GM23338 (cell line): ENCODE results near the gene LYSMD4. TPM values are rescaled to one million over a fixed set of nuclear protein-coding genes. Genes with fewer than 3 reads are reported as not detected.

ENCODE experiments used
- ATAC-seq: fragments of 200-7000 bp; cut with Tn5 transposase; 3 replicates; pipeline ENCODE4 v1.9.1; 2020
- DNase-seq: peaks from one replicate; pipeline ENCODE4 v3.0.0-alpha.2; 2015; ENCODE audit warnings: low spot score
- H2AFZ ChIP-seq: fragments of 200-600 bp; sonication (generic); 2 replicates; pipeline ENCODE4 v1.8.0; 2016; ENCODE audit warnings: antibody characterized with exemption, mild to moderate bottlenecking, moderate library complexity
- H3F3A ChIP-seq: fragments of 200-600 bp; sonication (generic); replicated peaks from 2 replicates; pipeline ENCODE4 v1.8.0; 2017; ENCODE audit warnings: antibody characterized with exemption, mixed run types, low read depth
- H3K27ac ChIP-seq: fragments of 200-600 bp; sonication (generic); 2 replicates; pipeline ENCODE4 v1.6.1; 2016; ENCODE audit warnings: low read depth
- H3K27me3 ChIP-seq: fragments of 200-600 bp; sonication (generic); 2 replicates; pipeline ENCODE4 v1.8.0; 2016; ENCODE audit warnings: mild to moderate bottlenecking, mixed run types, moderate library complexity; ENCODE audit not compliant: insufficient read depth
- H3K36me3 ChIP-seq: fragments of 200-600 bp; sonication (generic); 2 replicates; pipeline ENCODE4 v1.8.0; 2016; ENCODE audit warnings: mild to moderate bottlenecking; ENCODE audit not compliant: insufficient read depth
- H3K4me1 ChIP-seq: fragments of 200-600 bp; sonication (generic); 2 replicates; pipeline ENCODE4 v1.8.0; 2016; ENCODE audit warnings: mild to moderate bottlenecking, moderate library complexity; ENCODE audit not compliant: insufficient read depth
- H3K4me2 ChIP-seq: fragments of 200-600 bp; sonication (generic); 2 replicates; pipeline ENCODE4 v1.7.1; 2017; ENCODE audit warnings: mixed run types
- H3K4me3 ChIP-seq: fragments of 200-600 bp; sonication (generic); 2 replicates; pipeline ENCODE4 v1.6.1; 2016; ENCODE audit warnings: mixed run types
- H3K79me2 ChIP-seq: fragments of 200-600 bp; sonication (generic); replicated peaks from 2 replicates; pipeline ENCODE4 v1.8.0; 2017; ENCODE audit warnings: mild to moderate bottlenecking; ENCODE audit not compliant: insufficient read depth
- H3K9me2 ChIP-seq: fragments of 200-600 bp; sonication (generic); 2 replicates; pipeline ENCODE4 v1.8.0; 2017; ENCODE audit not compliant: insufficient read depth
- H4K20me1 ChIP-seq: fragments of 200-600 bp; sonication (generic); replicated peaks from 2 replicates; pipeline ENCODE4 v1.8.0; 2017; ENCODE audit warnings: mild to moderate bottlenecking; ENCODE audit not compliant: insufficient read depth
- H3K27ac Mint-ChIP-seq: 2 replicates; pipeline ENCODE4 v1.8.0; 2020; ENCODE audit warnings: inconsistent platforms, mild to moderate bottlenecking, moderate library complexity, mixed read lengths
- H3K27me3 Mint-ChIP-seq: 3 replicates; pipeline ENCODE4 v1.8.0; 2022; ENCODE audit warnings: low read depth, mild to moderate bottlenecking, moderate library complexity, mixed read lengths, inconsistent platforms; ENCODE audit not compliant: insufficient read depth, poor library complexity
- H3K36me3 Mint-ChIP-seq: 3 replicates; pipeline ENCODE4 v1.8.0; 2021; ENCODE audit warnings: low read depth, mild to moderate bottlenecking, inconsistent platforms, moderate library complexity, mixed read lengths
- H3K4me1 Mint-ChIP-seq: 3 replicates; pipeline ENCODE4 v1.8.0; 2020; ENCODE audit warnings: mild to moderate bottlenecking, inconsistent platforms, mixed read lengths
- H3K4me3 Mint-ChIP-seq: 3 replicates; pipeline ENCODE4 v1.8.0; 2021; ENCODE audit warnings: moderate library complexity, mild to moderate bottlenecking, inconsistent platforms, mixed read lengths
- H3K9me3 Mint-ChIP-seq: 3 replicates; pipeline ENCODE4 v1.8.0; 2020; ENCODE audit warnings: moderate library complexity, mild to moderate bottlenecking, inconsistent platforms, mixed read lengths
- CREB1 ChIP-seq: fragments of 250-450 bp; sonication (Bioruptor Pico); IDR thresholded peaks from 2 replicates; pipeline ENCODE4 v1.5.0; 2020; ENCODE audit warnings: low read depth, mild to moderate bottlenecking, moderate library complexity
- CTCF ChIP-seq, 2 experiments: fragments of 200-600 bp in 1 of 2; sonication (generic) in 1 of 2; conservative IDR thresholded peaks; 2 replicates each; pipeline versions ENCODE4 v1.5.1 to v1.6.1; 2016 to 2017; ENCODE audit warnings: antibody characterized with exemption in 2 of 2, low read depth in 2 of 2, mild to moderate bottlenecking in 2 of 2, moderate library complexity in 1 of 2
- ETS1 ChIP-seq: IDR thresholded peaks from 2 replicates; pipeline ENCODE4 v1.6.1; 2016; ENCODE audit warnings: antibody characterized with exemption
- EZH2 ChIP-seq: fragments of 200-600 bp; sonication (generic); IDR thresholded peaks from one replicate; pipeline ENCODE4 v1.8.0; 2017; ENCODE audit warnings: antibody characterized with exemption, mild to moderate bottlenecking, low read depth; ENCODE audit not compliant: unreplicated experiment
- EZH2phosphoT487 ChIP-seq: fragments of 200-600 bp; sonication (generic); IDR thresholded peaks from one replicate; pipeline ENCODE4 v1.8.1; 2018; ENCODE audit warnings: antibody characterized with exemption; ENCODE audit not compliant: unreplicated experiment
- POLR2AphosphoS5 ChIP-seq: IDR thresholded peaks from 2 replicates; pipeline ENCODE4 v1.6.1; 2016; ENCODE audit warnings: antibody characterized with exemption, low read depth
- STAT1 ChIP-seq: IDR thresholded peaks from one replicate; pipeline ENCODE4 v1.6.1; 2016; ENCODE audit warnings: antibody characterized with exemption; ENCODE audit not compliant: unreplicated experiment
- polyA plus RNA-seq: library from polyadenylated mRNA; unstranded; fragments of >200 nt; fragmentation: Nextera tagmentation; extraction: Ambion mirVana; gene quantifications from 2 replicates; pipeline ENCODE4 v1.2.1, GENCODE V29; 2016
- total RNA-seq: library from RNA; depleted of rRNA; stranded (reverse); fragments of >200 nt; shearing (Covaris generic); gene quantifications from 2 replicates; pipeline ENCODE4 v1.2.3, GENCODE V29; 2014
- TF ChIP-seq, protein P1 (sequence below): fragments of 250-450 bp; sonication (Bioruptor Pico); IDR thresholded peaks from 2 replicates; pipeline ENCODE4 v1.5.0; 2020; ENCODE audit warnings: mild to moderate bottlenecking, moderate library complexity
- TF ChIP-seq, protein P2 (sequence below): IDR thresholded peaks from one replicate; pipeline ENCODE4 v1.6.1; 2018; ENCODE audit warnings: antibody characterized with exemption; ENCODE audit not compliant: unreplicated experiment

LYSMD4 gene
- total and polyA plus RNA-seq, 2 experiments from 2014 or later = 7.5 to 23.8 TPM

DNA sequence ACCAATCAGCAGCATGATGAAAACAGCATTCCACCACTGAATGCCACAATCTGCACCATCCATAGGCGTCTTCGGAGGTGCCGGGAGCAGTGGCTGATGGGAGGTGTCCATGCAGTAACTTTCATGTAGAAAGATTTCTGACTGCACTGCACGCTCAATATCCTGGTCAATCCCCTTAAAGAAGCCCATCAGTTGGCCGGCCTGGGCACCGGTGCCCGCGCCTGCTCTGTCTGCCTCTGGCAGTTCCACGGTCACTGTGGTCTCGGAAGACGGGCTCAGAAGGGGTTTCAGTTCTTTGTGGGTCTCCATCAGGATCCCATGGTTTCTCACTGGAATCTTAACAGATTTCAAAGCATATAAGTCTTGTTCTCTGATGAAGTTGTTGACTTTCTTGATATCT, 3.9 kb downstream of the LYSMD4 start:
- TF ChIP-seq, protein P1, sequence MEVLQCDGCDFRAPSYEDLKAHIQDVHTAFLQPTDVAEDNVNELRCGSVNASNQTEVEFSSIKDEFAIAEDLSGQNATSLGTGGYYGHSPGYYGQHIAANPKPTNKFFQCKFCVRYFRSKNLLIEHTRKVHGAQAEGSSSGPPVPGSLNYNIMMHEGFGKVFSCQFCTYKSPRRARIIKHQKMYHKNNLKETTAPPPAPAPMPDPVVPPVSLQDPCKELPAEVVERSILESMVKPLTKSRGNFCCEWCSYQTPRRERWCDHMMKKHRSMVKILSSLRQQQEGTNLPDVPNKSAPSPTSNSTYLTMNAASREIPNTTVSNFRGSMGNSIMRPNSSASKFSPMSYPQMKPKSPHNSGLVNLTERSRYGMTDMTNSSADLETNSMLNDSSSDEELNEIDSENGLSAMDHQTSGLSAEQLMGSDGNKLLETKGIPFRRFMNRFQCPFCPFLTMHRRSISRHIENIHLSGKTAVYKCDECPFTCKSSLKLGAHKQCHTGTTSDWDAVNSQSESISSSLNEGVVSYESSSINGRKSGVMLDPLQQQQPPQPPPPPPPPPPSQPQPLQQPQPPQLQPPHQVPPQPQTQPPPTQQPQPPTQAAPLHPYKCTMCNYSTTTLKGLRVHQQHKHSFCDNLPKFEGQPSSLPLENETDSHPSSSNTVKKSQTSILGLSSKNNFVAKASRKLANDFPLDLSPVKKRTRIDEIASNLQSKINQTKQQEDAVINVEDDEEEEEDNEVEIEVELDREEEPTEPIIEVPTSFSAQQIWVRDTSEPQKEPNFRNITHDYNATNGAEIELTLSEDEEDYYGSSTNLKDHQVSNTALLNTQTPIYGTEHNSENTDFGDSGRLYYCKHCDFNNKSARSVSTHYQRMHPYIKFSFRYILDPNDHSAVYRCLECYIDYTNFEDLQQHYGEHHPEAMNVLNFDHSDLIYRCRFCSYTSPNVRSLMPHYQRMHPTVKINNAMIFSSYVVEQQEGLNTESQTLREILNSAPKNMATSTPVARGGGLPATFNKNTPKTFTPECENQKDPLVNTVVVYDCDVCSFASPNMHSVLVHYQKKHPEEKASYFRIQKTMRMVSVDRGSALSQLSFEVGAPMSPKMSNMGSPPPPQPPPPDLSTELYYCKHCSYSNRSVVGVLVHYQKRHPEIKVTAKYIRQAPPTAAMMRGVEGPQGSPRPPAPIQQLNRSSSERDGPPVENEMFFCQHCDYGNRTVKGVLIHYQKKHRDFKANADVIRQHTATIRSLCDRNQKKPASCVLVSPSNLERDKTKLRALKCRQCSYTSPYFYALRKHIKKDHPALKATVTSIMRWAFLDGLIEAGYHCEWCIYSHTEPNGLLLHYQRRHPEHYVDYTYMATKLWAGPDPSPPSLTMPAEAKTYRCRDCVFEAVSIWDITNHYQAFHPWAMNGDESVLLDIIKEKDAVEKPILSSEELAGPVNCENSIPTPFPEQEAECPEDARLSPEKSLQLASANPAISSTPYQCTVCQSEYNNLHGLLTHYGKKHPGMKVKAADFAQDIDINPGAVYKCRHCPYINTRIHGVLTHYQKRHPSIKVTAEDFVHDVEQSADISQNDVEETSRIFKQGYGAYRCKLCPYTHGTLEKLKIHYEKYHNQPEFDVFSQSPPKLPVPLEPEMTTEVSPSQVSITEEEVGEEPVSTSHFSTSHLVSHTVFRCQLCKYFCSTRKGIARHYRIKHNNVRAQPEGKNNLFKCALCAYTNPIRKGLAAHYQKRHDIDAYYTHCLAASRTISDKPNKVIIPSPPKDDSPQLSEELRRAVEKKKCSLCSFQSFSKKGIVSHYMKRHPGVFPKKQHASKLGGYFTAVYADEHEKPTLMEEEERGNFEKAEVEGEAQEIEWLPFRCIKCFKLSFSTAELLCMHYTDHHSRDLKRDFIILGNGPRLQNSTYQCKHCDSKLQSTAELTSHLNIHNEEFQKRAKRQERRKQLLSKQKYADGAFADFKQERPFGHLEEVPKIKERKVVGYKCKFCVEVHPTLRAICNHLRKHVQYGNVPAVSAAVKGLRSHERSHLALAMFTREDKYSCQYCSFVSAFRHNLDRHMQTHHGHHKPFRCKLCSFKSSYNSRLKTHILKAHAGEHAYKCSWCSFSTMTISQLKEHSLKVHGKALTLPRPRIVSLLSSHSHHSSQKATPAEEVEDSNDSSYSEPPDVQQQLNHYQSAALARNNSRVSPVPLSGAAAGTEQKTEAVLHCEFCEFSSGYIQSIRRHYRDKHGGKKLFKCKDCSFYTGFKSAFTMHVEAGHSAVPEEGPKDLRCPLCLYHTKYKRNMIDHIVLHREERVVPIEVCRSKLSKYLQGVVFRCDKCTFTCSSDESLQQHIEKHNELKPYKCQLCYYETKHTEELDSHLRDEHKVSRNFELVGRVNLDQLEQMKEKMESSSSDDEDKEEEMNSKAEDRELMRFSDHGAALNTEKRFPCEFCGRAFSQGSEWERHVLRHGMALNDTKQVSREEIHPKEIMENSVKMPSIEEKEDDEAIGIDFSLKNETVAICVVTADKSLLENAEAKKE = no peak
- TF ChIP-seq CREB1 (CRISPR knock-in tag) (no peak), POLR2AphosphoS5 (no peak), EZH2phosphoT487 (no peak), STAT1 (no peak), CTCF (conservative IDR thresholded peaks at IDR 0.05; ENCODE audit: low read depth in 2 of 2) (no peak), ETS1 (no peak), EZH2 (no peak)
- TF ChIP-seq, protein P2, sequence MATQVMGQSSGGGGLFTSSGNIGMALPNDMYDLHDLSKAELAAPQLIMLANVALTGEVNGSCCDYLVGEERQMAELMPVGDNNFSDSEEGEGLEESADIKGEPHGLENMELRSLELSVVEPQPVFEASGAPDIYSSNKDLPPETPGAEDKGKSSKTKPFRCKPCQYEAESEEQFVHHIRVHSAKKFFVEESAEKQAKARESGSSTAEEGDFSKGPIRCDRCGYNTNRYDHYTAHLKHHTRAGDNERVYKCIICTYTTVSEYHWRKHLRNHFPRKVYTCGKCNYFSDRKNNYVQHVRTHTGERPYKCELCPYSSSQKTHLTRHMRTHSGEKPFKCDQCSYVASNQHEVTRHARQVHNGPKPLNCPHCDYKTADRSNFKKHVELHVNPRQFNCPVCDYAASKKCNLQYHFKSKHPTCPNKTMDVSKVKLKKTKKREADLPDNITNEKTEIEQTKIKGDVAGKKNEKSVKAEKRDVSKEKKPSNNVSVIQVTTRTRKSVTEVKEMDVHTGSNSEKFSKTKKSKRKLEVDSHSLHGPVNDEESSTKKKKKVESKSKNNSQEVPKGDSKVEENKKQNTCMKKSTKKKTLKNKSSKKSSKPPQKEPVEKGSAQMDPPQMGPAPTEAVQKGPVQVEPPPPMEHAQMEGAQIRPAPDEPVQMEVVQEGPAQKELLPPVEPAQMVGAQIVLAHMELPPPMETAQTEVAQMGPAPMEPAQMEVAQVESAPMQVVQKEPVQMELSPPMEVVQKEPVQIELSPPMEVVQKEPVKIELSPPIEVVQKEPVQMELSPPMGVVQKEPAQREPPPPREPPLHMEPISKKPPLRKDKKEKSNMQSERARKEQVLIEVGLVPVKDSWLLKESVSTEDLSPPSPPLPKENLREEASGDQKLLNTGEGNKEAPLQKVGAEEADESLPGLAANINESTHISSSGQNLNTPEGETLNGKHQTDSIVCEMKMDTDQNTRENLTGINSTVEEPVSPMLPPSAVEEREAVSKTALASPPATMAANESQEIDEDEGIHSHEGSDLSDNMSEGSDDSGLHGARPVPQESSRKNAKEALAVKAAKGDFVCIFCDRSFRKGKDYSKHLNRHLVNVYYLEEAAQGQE = no peak
- Histone ChIP-seq H4K20me1 (no peaks in the 10 kb centered on the region; the same call in none of the 2 replicates), H3K79me2 (peaks cover 6% of the 10 kb centered on the region), H3K4me3 (no peak overlapping the region), H3F3A (0 out of 2 replicates have a peak, but pooled peaks cover 3% of the 10 kb centered on the region), H3K27ac (no peak overlapping the region), H3K4me2 (no peak overlapping the region), H2AFZ (no peak overlapping the region), H3K4me1 (peaks cover 25% of the 10 kb centered on the region), H3K36me3 (0 out of 2 replicates have a peak, but pooled peaks cover 3% of the 10 kb centered on the region), H3K27me3 (peaks cover 9% of the 10 kb centered on the region), H3K9me2 (no peaks in the 10 kb centered on the region)
- Mint-ChIP-seq H3K4me1 (peaks cover 32% of the 10 kb centered on the region), H3K27me3 (peaks cover 6% of the 10 kb centered on the region), H3K4me3 (no peak overlapping the region), H3K36me3 (peaks cover 38% of the 10 kb centered on the region), H3K27ac (no peak overlapping the region), H3K9me3 (peaks cover 9% of the 10 kb centered on the region; the same call in 2 of the 3 replicates)
- ATAC-seq = no peak
- DNase-seq = no peak
